GM18861 (cell line): ENCODE measurements around the gene SH3BP5L.
"Not testable (repeated sequence)": the region's sequence is repeated elsewhere in the genome, so short reads cannot be mapped to it uniquely, and the experiment has no call there.

ENCODE experiments used
- ATAC-seq: cut with Tn5 transposase; IDR thresholded peaks from one replicate; pipeline ENCODE4 v1.9.1; 2021; ENCODE audit not compliant: unreplicated experiment

The SH3BP5L gene

DNA sequence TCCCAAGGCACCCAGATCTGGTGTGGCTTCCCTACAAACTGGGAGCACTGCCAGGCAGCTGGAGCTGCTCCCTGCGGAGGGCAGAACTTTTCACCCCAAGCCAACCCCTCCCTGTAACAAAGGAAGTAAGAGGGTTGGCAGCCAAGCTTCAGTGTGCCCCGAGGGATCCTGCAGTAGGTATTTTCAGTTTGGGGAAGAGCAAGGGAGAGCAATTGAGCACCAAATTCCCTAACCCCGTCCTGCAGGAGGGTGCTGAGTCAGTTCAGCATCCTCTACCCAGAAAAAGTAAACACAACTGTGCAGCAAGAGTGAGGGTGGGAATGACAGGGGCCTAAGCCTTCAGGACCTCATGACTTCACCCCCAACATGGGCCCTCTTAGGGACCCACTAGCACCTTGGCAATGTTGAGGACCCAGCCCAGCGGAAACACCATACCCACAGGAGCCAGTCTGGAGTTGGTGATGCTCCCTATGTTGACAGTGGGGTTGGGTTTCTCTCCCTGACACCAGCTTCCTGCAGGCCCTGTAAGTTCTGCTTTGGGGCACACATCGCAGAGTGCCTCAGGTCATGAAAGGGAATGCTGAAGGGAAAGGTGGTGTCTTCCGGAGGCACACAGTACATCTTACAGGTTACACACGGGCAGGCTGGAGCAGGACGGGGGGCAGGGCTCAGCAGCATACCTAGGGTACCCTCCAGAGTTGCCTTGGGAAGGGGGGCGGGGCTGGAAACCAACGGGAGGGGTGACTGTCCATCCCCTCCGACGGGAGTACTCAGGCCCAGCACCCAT, 14.8 kb downstream of the SH3BP5L start:
- ATAC-seq = no peak

GRCh38 chr1:248810000-248810726, 15.6 kb downstream of the SH3BP5L start:
- ATAC-seq = no peak

DNA sequence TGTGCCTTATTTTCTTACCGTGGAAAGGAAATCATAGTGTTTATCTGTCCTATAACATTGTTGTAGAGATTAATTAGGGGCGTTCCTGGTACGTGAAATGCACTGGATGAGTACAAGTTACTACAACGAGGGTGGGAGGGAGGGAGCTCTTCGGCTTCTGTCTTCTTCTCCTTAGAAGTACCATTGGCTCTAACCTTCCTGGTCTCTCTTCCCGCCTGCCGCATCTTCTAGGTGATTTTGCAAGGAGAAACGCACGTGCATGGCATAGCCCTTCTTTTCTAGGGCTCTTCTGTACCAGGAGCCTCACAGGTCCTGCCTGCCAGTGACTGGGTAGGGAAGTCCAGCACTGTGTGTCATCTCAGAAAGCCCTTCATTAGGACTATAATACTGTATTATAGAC, 16.8 kb downstream of the SH3BP5L start:
- ATAC-seq = no peak

- peak; percentile 44 for ATAC-seq
These were observed 18.5 kb downstream of the SH3BP5L start for GRCh38 chr1:248807067-248807737.

DNA sequence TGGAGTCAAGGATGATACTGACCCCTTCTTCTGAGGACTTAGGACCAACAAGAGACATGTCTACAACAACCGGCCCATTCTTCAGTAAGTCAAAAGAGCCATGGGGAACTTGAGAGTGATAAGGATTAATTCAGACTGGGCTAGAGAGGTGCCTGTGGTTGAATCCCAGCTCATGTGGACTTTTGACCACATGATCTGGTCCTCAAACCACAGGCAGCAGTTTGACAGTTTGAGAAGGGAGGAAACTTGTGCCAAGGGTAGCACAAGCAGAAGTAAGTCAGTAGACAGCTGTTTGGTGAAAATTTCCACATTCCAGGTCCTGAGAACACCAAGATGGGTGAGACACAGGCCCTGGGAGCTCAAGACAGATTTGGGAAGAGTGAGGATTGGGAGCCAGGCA, 19.8 kb downstream of the SH3BP5L start:
- no peak for ATAC-seq

GRCh38 chr1:248804771-248805681, 20.7 kb downstream of the SH3BP5L start:
- ATAC-seq = peak; percentile 95

DNA sequence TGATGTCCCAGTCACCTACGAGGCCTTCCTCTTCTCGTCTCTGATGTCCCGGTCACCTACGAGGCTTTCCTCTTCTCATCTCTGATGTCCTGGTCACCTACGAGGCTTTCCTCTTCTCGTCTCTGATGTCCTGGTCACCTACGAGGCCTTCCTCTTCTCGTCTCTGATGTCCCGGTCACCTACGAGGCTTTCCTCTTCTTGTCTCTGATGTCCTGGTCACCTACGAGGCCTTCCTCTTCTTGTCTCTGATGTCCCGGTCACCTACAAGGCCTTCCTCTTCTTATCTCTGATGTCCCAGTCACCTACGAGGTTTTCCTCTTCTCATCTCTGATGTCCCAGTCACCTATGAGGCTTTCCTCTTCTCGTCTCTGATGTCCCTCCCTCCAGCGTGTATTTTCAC, 22.2 kb downstream of the SH3BP5L start:
- ATAC-seq = not testable (repeated sequence)

DNA sequence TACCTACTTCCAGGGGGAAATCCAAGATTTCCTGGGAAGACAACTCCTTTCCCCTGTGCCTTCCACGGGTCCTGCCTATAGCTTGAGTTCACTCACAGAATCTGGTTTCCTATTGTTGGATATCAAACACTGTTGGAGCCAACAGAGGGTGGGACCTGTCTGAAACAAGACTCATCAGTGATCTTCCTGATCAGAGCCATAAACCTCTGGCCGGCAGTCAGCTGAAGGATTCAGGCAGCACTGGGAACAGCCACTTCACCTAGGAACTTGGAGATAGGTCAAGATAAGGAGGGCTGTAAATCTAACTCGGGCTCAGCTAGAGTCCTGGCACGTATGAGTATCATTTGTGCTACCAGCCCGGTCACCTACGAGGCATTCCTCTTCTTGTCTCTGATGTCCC, 23.3 kb downstream of the SH3BP5L start:
- no peak for ATAC-seq

- no peak for ATAC-seq
These were observed 25.3 kb downstream of the SH3BP5L start for GRCh38 chr1:248800459-248800858.

DNA sequence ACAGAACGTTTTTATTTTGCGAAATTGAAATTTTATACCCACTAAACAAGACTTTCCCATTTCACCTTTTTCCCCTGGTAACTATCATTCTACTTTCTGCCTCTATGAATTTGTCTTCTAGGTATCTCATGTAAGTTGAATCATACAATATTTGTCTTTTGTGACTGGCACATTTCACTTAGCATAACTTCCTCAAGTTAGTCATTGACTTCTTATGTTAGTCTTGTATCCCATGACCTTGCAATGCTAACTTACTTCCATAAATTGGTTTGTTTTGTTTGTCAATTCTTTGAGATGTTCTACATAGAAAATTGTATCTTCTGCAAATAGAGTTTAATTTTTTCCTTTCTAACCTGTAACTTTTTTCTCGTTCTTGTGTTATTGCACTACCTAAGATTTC, 26.9 kb downstream of the SH3BP5L start:
- no peak for ATAC-seq

DNA sequence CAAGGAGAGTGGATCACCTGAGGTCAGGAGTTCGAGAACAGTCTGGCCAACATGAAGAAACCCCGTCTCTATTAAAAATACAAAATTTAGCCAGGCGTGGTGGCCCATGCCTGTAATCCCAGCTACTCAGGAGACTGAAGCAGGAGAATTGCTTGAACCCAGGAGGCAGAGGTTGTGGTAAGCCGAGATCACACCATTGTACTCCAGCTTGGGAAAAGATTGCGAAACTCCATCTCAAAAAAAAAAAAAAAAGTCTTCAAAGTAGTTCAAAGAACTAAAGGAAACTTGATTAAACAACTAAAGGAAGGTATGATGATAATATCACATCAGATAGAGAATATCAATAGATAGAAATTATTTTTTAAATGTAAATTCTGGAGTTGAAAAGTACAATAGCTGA, 31.1 kb downstream of the SH3BP5L start:
- ATAC-seq = not testable (repeated sequence)

DNA sequence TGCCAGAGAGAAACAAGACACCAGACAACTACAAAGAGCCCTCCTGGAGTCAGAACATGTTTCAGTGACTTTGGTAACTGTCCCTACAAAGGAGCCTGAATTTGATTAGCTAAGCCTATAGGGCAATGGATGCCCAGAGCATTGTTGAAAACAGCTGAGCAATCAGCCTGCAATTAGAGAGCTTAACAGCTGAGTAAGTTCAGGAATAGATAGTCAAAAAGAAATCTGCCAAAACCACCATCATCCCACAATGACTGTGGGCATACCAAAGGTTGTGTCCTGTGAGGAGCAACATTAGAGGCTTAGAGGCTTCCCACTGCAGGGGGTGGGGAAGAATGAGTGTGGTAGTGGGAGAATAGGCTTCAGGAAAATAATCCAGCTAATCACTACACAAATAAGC, 32.1 kb downstream of the SH3BP5L start:
- ATAC-seq = peak; percentile 95

GRCh38 chr1:248792342-248792741, 33.4 kb downstream of the SH3BP5L start:
- ATAC-seq = no peak

- no peak for ATAC-seq
These were observed 34.7 kb downstream of the SH3BP5L start for GRCh38 chr1:248791010-248791409.

- ATAC-seq = no peak
These were observed 35.3 kb downstream of the SH3BP5L start for GRCh38 chr1:248790456-248790855.

DNA sequence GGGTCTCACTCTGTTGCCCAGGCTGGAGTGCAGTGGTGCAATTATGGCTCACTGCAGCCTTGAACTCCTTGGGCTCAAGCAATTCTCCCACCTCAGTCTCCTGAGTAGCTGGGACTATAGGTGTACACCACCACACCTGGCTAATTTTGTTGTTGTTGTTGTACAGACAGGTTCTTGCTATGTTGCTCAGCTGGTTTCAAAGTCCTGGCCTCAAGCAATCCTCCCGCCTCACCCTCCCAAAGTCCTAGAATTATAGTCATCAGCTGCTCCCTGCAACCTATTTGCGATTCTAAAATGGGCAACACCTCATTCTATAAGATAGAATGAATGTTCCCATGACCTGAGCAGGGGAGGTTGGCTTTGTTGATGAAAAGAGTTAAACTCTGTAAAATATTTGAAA, 36.4 kb downstream of the SH3BP5L start:
- ATAC-seq = not testable (repeated sequence)

DNA sequence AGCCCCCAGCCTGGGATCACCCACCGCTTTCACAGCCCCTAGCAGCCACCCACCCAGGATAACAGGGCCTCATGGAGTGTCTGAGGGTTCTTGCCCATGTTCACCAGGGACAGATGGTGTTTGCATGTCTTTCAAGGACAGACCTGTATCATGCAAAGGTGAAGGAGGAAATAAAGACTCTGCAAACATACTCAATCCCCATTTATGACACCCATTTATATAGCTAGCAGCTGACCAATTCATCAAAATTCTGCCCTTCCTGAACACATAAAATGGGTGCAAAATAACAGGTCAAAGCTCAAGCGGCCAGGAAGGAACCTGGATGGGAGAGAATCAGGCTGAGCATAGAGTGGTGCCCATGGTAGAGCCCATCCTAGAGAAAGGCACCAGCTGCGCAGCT, 37.4 kb downstream of the SH3BP5L start:
- no peak for ATAC-seq

- ATAC-seq = no peak
These were observed 38.3 kb downstream of the SH3BP5L start for GRCh38 chr1:248787430-248787829.

- peak; percentile 63 for ATAC-seq
These were observed 39.6 kb downstream of the SH3BP5L start for GRCh38 chr1:248786156-248786555.

DNA sequence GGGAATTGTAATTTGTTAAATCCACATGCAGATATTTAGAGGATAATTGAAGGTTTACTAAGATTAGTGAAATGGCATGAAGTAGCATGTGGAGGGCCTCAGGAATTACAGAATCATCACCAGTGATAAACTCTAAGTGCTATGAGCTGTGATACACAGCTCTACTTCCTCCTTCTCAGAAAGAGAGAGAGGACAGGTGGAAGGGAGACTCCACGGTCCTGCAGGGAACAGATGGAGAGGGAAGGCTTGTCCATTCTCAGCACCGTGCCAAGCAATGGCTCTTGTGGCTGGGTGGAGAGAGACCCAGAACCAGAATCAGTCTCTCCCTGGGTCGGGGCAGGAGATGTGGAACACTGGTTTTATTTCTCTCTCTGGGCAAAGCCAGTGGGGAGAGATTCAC, 42.3 kb downstream of the SH3BP5L start:
- no peak for ATAC-seq
